H9 (cell line): ENCODE measurements around the gene G6PC1. TPM values are rescaled to one million over a fixed set of nuclear protein-coding genes. Genes with fewer than 3 reads are reported as not detected.
A peak's percentile ranks its signal among the peaks of the same experiment; 100 is the strongest.

ENCODE experiments used
- DNase-seq: peaks from one replicate; pipeline ENCODE4 v3.0.0-alpha.2; 2017
- H2AFZ ChIP-seq: one replicate; pipeline ENCODE4 v1.6.1; 2013; ENCODE audit warnings: mild to moderate bottlenecking, low read length, control low read depth, moderate library complexity
- H2AK5ac ChIP-seq: 2 replicates; pipeline ENCODE4 v1.6.1; 2013; ENCODE audit warnings: low read length, control low read depth, mixed read lengths; ENCODE audit not compliant: insufficient read length
- H2BK120ac ChIP-seq: one replicate; pipeline ENCODE4 v1.6.1; 2013; ENCODE audit warnings: low read depth, mild to moderate bottlenecking, low read length, control low read depth, inconsistent platforms; ENCODE audit not compliant: poor library complexity, severe bottlenecking
- H2BK12ac ChIP-seq: 2 replicates; pipeline ENCODE4 v1.6.1; 2013; ENCODE audit warnings: low read length, control low read depth, mixed read lengths, low read depth; ENCODE audit not compliant: insufficient read length
- H2BK15ac ChIP-seq: 2 replicates; pipeline ENCODE4 v1.6.1; 2013; ENCODE audit warnings: low read depth, low read length, control low read depth
- H2BK20ac ChIP-seq: one replicate; pipeline ENCODE4 v1.6.1; 2013; ENCODE audit warnings: low read depth, mild to moderate bottlenecking, low read length, control low read depth, inconsistent platforms; ENCODE audit not compliant: poor library complexity, severe bottlenecking
- H2BK5ac ChIP-seq: 2 replicates; pipeline ENCODE4 v1.6.1; 2013; ENCODE audit warnings: low read length, control low read depth, mixed read lengths; ENCODE audit not compliant: insufficient read length
- H3K14ac ChIP-seq: 2 replicates; pipeline ENCODE4 v1.6.1; 2013; ENCODE audit warnings: low read length, control low read depth; ENCODE audit not compliant: insufficient read depth
- H3K18ac ChIP-seq: 2 replicates; pipeline ENCODE4 v1.6.1; 2013; ENCODE audit warnings: low read depth, mild to moderate bottlenecking, mixed read lengths, low read length, control low read depth; ENCODE audit not compliant: insufficient read length
- H3K23ac ChIP-seq: 2 replicates; pipeline ENCODE4 v1.6.1; 2013; ENCODE audit warnings: low read length, control low read depth, mixed read lengths, low read depth; ENCODE audit not compliant: insufficient read length
- H3K23me2 ChIP-seq: 2 replicates; pipeline ENCODE4 v1.6.1; 2013; ENCODE audit warnings: low read depth, mild to moderate bottlenecking, mixed read lengths, low read length, control low read depth; ENCODE audit not compliant: insufficient read length, poor library complexity, severe bottlenecking
- H3K27ac ChIP-seq: 2 replicates; pipeline ENCODE4 v1.5.1; 2013; ENCODE audit warnings: low read length, control low read depth, mixed read lengths, low read depth; ENCODE audit not compliant: insufficient read length
- H3K27me3 ChIP-seq: 2 replicates; pipeline ENCODE4 v1.6.1; 2013; ENCODE audit warnings: low read length, control low read depth, inconsistent platforms; ENCODE audit not compliant: insufficient read depth
- H3K4ac ChIP-seq: 2 replicates; pipeline ENCODE4 v1.6.1; 2013; ENCODE audit warnings: low read depth, mild to moderate bottlenecking, control low read depth, inconsistent platforms, low read length, moderate library complexity
- H3K4me1 ChIP-seq: 2 replicates; pipeline ENCODE4 v1.6.1; 2013; ENCODE audit warnings: low read length, control low read depth, inconsistent platforms; ENCODE audit not compliant: insufficient read depth
- H3K4me2 ChIP-seq: 2 replicates; pipeline ENCODE4 v1.6.1; 2013; ENCODE audit warnings: low read length, control low read depth, mixed read lengths; ENCODE audit not compliant: insufficient read length, insufficient read depth
- H3K56ac ChIP-seq: 2 replicates; pipeline ENCODE4 v1.6.1; 2013; ENCODE audit warnings: low read depth, mild to moderate bottlenecking, mixed read lengths, low read length, control low read depth; ENCODE audit not compliant: insufficient read length
- H3K79me1 ChIP-seq: 2 replicates; pipeline ENCODE4 v1.6.1; 2013; ENCODE audit warnings: low read depth, mild to moderate bottlenecking, moderate library complexity, low read length, control low read depth, inconsistent platforms; ENCODE audit not compliant: insufficient read depth, poor library complexity, severe bottlenecking
- H3K79me2 ChIP-seq: 2 replicates; pipeline ENCODE4 v1.6.1; 2013; ENCODE audit warnings: low read length, control low read depth, inconsistent platforms; ENCODE audit not compliant: insufficient read depth
- H3K9ac ChIP-seq: 2 replicates; pipeline ENCODE4 v1.6.1; 2013; ENCODE audit warnings: low read length, control low read depth, mixed read lengths; ENCODE audit not compliant: insufficient read length; ENCODE audit errors: extremely low read depth
- H3K9me3 ChIP-seq: one replicate; pipeline ENCODE4 v1.6.1; 2013; ENCODE audit warnings: low read depth, low read length, inconsistent platforms; ENCODE audit not compliant: control insufficient read depth
- H3T11ph ChIP-seq: one replicate; pipeline ENCODE4 v1.6.1; 2013; ENCODE audit warnings: mild to moderate bottlenecking, low read length, control low read depth, inconsistent platforms
- H4K20me1 ChIP-seq: one replicate; pipeline ENCODE4 v1.6.1; 2013; ENCODE audit not compliant: control insufficient read depth, insufficient read length, insufficient read depth
- H4K5ac ChIP-seq: 2 replicates; pipeline ENCODE4 v1.6.1; 2013; ENCODE audit warnings: low read depth, mild to moderate bottlenecking, mixed read lengths, low read length, control low read depth; ENCODE audit not compliant: insufficient read length
- H4K8ac ChIP-seq: replicated peaks from 2 replicates; pipeline ENCODE4 v1.6.1; 2013; ENCODE audit warnings: low read length, control low read depth, mixed read lengths, low read depth; ENCODE audit not compliant: insufficient read length
- H4K91ac ChIP-seq: 2 replicates; pipeline ENCODE4 v1.6.1; 2013; ENCODE audit warnings: low read depth, mild to moderate bottlenecking, moderate library complexity, mixed read lengths, low read length, control low read depth; ENCODE audit not compliant: insufficient read length
- H3K27ac Mint-ChIP-seq, 3 experiments: 2 replicates in 2 of 3; 3 replicates in 1 of 3; pipeline ENCODE4 v1.8.0; 2020 to 2021; ENCODE audit warnings: mixed read lengths in 3 of 3, mild to moderate bottlenecking in 1 of 3, moderate library complexity in 1 of 3
- H3K27me3 Mint-ChIP-seq: 2 replicates; pipeline ENCODE4 v1.8.0; 2021; ENCODE audit warnings: low read depth, mild to moderate bottlenecking, moderate library complexity, mixed read lengths
- H3K36me3 Mint-ChIP-seq, 3 experiments: 2 replicates in 2 of 3; 3 replicates in 1 of 3; pipeline ENCODE4 v1.8.0; 2020 to 2021; ENCODE audit warnings: low read depth in 3 of 3, mixed read lengths in 3 of 3; ENCODE audit not compliant: insufficient read depth in 1 of 3
- H3K4me1 Mint-ChIP-seq, 2 experiments: 2 replicates each; pipeline ENCODE4 v1.8.0; 2020; ENCODE audit warnings: mixed read lengths in 2 of 2
- H3K4me3 Mint-ChIP-seq, 2 experiments: 2 replicates in 1 of 2; 3 replicates in 1 of 2; pipeline ENCODE4 v1.8.0; 2020 to 2021; ENCODE audit warnings: mild to moderate bottlenecking in 2 of 2, mixed read lengths in 2 of 2, moderate library complexity in 1 of 2
- H3K9me3 Mint-ChIP-seq, 2 experiments: 2 replicates in 1 of 2; 3 replicates in 1 of 2; pipeline ENCODE4 v1.8.0; 2020; ENCODE audit warnings: mild to moderate bottlenecking in 2 of 2, mixed read lengths in 2 of 2, moderate library complexity in 1 of 2
- WGBS: extraction: QIAGEN DNeasy Blood & Tissue Kit; methylation state at CpG from one replicate; pipeline ENCODE4 v1.1.7; 2013; ENCODE audit warnings: missing lambda C conversion rate, low lambda C conversion rate, mixed read lengths; ENCODE audit not compliant: insufficient read length; ENCODE audit errors: extremely low coverage; 5-methylcytosine and 5-hydroxymethylcytosine counted together
- total RNA-seq: library from RNA; stranded (reverse); gene quantifications from 2 replicates; pipeline ENCODE4 v1.2.1, GENCODE V29; 2021
- TF ChIP-seq, protein P1 (sequence below): fragments of 200-600 bp; sonication (generic); conservative IDR thresholded peaks from 3 replicates; pipeline ENCODE4 v1.8.0; 2021; ENCODE audit warnings: antibody characterized with exemption, mild to moderate bottlenecking

G6PC1 gene
- total RNA-seq, 1 experiment from 2014 or later: not detected

DNA sequence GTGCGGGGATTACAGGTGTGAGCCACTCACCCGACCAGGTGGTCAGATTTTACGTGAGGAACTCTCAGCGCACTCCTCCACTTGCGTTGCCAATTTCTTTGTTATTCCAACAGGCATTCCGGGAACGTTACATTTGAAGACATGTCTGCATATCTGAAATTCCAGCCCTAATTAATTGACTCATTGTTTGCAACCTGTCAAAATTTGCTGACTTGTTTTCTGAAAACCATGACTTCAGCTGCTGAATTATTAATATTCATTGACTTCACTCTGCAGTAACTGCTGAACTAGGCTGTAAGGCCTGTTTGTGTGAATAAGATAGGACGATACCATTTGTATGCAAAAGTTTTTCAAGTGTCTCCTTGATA, 16.6 kb downstream of the G6PC1 start:
- H3K4me3 Mint-ChIP-seq: no peak overlapping the region
- H3K9me3 Mint-ChIP-seq: no peaks in the 10 kb centered on the region
- Histone ChIP-seq H3K23me2 (no peaks in the 10 kb centered on the region), H2BK120ac (no peak overlapping the region), H2BK5ac (no peak overlapping the region), H3K4ac (no peak overlapping the region), H2BK20ac (no peak overlapping the region), H3K4me2 (no peak overlapping the region), H3K79me1 (no peaks in the 10 kb centered on the region), H4K8ac (no peak overlapping the region), H3K27me3 (no peaks in the 10 kb centered on the region), H3K9me3 (no peaks in the 10 kb centered on the region), H3K56ac (no peak overlapping the region), H2AFZ (no peak overlapping the region), H4K91ac (no peak overlapping the region), H3K18ac (no peak overlapping the region), H2BK12ac (no peak overlapping the region), H2AK5ac (no peak overlapping the region), H3K23ac (no peak overlapping the region), H4K20me1 (no peaks in the 10 kb centered on the region), H3K79me2 (no peaks in the 10 kb centered on the region), H2BK15ac (no peak overlapping the region), H3T11ph (no peak overlapping the region), H3K27ac (no peak overlapping the region), H3K14ac (no peak overlapping the region), H3K4me1 (peaks cover 6% of the 10 kb centered on the region; the same call in 1 of the 2 replicates), H4K5ac (no peak overlapping the region), H3K9ac (no peak overlapping the region)
- peaks cover 13 to 18% of the 10 kb centered on the region in 2 experiments for H3K4me1 Mint-ChIP-seq
- WGBS: no CpG with 5 or more reads among the region's 8 CpGs
- peak; percentile 58 for DNase-seq
- peak overlapping the region in 1 of 3 experiments; percentile 70; a peak in 3 of 7 replicates for H3K27ac Mint-ChIP-seq
- no peaks in the 10 kb centered on the region for H3K36me3 Mint-ChIP-seq
- TF ChIP-seq, protein P1, sequence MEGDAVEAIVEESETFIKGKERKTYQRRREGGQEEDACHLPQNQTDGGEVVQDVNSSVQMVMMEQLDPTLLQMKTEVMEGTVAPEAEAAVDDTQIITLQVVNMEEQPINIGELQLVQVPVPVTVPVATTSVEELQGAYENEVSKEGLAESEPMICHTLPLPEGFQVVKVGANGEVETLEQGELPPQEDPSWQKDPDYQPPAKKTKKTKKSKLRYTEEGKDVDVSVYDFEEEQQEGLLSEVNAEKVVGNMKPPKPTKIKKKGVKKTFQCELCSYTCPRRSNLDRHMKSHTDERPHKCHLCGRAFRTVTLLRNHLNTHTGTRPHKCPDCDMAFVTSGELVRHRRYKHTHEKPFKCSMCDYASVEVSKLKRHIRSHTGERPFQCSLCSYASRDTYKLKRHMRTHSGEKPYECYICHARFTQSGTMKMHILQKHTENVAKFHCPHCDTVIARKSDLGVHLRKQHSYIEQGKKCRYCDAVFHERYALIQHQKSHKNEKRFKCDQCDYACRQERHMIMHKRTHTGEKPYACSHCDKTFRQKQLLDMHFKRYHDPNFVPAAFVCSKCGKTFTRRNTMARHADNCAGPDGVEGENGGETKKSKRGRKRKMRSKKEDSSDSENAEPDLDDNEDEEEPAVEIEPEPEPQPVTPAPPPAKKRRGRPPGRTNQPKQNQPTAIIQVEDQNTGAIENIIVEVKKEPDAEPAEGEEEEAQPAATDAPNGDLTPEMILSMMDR: no peak
- no peaks in the 10 kb centered on the region; the same call in 1 of the 2 replicates for H3K27me3 Mint-ChIP-seq
